NCI-H748 treated with DMSO at 0.1 percent for 48 hours (cell line): ENCODE measurements around the gene PDE1A.
A peak's percentile ranks its signal among the peaks of the same experiment; 100 is the strongest.

Experiments used
- DNase-seq: peaks from one replicate; lab custom pipeline; 2025; lab: John Stamatoyannopoulos, UW

Gene PDE1A

DNA sequence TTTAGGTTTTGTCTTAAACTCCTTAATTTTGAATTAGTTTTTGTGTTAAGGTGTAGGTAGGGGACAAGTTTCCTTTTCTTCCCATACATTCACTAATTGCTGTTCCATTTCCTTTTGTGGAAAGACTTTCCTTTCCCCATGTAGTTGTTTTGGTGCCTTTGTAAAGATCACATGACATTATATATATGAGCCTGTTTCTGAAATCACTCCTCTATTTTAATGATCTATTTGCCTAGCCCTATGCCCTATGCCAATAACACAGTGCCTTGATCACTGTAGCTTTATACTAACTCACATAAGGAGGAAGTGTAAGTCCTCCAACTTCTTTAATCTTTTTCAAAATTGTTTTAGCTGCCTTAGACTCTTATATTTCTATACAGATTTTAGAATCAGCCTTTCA is 229.3 kb downstream of the PDE1A start:
- DNase-seq, result no peak

DNA sequence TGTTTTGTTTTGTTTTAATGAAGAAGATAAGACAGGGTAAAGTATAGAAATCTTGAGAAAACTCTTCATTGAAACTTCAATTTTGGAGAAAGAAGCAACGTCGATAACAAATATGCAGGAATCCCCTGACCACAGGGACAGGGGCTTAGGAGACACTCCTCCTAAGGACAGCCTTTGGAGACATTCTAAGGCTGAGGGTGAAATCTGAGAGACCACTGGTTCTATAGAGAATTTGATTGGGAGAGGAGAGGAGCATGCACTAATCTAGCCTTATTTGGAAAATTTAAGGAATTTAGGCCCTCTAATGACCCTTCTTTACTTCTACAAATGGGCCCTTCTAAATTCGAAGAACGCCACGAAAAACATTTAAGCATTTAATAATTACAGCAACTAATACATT is 233.5 kb downstream of the PDE1A start:
- no peak for DNase-seq

DNA sequence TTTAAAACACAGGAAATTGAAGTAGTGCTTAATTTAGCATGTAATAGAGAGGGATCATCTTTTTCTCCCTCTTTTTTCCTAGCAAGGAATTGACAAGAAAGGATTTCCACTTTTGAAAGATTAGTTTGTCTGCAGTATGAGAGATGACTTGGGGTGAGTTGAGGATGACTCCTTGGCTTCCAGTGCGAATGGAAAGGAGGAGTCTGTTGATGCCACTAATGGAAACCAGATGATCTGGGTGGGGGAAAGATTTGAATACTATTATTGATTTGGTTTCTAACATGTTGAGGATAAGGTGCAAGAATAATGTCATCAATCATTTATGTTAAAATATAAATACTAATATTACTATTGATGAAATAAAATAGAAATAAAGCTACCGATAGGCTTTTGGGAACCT is 235.8 kb downstream of the PDE1A start:
- no peak for DNase-seq

DNA sequence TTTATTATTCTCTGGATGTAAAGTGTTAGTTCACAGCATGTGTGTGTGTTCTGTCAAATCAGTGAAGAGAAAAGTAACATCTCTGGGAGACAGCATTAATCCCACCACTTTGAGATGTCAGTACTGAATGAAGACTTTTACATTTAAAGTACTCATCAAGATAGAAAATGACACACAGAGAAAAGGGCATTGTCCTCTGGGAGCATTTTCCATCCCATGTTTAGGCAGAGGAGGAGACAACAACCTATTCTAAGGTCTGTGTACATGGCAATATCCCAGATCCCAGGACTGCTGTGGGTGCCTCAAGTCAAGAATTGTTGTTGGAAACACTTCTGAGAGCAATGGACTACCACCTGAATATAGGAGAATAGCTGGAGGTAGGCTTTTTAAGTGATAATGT is 239.7 kb downstream of the PDE1A start:
- DNase-seq, result peak; percentile 50

DNA sequence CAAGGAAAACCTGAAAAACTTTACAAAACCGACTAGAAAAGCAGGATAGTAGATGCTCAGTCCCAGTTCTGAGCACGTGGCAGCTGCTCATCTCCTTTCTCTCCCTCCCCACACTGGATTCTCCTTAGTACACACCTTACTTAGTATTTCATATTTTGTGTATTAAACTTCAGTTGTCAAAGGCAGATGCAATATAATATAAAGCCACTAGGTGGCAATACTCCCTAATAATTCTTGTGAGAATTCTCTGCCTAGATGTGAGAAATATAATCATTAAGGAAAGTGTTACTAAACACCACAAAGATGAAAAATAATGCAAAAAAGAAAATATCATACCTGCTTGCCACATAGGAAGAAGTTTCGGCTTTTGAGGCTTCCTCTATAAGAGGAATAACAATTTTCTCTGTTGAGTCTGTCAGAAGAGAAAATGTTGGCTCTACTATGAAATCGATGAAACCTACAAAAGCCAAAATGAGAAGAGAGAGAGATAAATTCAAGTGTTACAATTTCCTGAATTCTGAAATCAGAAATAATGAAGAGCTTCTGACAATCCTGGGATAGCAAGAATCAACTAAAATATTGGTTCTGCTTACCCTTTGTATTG is 240.6 kb downstream of the PDE1A start:
- DNase-seq, result peak; percentile 72

DNA sequence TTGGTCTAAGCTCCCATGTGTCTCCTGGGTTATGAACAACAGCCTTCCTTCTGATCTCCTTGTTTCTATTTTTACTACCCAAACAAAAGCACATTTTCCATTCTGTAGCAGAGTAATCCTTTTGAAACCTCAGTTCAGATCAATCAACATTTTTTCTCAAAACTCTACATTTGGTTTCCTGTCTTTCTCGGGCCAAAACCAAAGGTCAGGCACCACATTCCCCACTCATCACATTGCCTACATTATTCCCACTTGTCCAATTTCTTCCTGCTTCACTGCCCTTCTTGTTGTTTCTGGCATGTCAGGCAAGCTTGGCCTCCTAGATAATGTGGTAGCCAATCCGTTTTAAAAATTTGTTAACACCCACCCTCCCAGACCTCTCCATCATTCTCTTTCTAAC is 244.4 kb downstream of the PDE1A start:
- no peak for DNase-seq

DNA sequence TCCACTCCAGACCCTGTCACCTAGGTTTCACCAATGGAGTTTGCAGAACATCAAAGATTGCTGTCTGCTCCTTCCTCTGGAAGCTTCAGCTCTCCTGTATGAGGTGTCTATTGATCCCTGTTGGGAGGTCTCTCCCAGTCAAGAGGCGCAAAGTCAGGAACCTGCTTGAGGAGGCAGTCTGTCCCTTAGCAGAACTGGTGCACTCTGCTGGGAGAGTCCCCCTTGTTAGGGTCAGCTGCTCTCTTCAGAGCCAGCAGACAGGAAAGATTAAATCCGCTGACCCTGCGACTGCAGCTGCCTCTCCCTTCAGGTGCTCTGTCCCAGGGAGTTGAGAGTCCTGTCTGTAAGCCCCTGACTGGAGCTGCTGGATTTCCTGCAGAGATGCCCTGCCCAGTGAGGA is 245.5 kb downstream of the PDE1A start:
- DNase-seq, result no peak

DNA sequence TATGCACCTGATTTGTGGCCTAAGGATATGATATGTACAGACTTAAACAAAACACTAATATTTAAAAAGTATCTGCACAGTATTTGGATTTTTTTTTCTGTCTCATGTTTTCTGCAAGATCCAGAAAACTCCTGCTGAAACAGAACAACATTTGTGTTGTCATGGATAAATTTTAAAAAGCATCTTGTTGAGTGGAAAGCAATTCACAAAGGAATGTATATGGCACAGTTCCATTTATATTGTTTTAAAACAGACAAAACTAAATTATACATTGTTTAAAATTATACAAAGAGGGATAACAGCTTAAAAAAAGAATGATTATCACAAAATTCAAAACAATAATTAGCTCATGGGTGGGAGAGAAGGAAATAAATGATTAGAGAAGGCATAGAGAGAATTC is 247.7 kb downstream of the PDE1A start:
- no peak for DNase-seq

DNA sequence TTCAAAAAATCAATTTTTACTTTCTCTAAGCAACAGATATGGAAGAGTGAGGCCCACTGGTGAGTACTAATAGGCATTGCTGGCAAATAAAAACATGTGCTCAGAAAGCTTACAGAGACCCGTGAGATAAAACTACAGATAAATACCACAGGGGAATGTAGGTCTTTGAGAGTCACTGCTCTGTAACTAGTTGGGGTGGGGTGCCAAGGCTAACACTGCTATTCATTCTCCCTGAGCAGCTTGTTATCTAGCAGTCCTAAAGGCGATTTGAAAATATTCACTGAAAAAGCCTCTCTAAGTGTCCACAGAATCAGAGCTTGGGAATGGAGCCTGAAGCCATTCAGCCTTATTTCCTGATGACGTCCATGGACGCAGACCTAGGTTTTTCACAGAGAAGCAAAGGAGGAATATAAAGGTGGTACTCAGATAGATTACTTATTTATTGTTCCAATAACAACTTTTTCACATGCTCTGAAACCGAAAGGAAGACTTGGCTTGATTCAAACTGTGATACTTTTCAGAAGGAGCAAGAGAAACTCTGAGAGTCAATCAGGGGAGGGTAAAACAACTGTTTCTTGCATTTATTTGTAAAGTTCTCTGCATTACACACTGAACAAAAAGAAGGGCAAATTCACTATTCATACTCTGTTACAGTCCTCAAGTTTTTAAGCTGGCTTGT is 252.8 kb downstream of the PDE1A start:
- DNase-seq, result no peak

DNA sequence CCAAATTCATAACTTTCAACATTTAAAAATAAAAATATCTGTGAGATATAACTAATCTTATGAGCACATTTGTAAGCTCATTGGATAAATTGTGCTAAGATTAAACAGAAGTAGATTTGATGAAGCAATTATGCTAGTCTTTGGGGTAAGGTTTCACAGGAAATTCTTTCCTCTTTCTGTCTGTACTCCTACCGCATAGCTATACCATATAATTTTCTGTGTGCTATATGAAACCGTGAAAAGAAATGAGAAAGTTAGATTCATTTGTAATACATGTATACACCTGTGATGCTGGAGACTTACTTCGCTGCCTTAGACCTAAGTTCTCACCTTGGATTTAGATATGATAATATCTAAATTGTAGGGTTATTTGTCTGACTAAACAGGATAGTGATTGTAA is 256.5 kb downstream of the PDE1A start:
- no peak for DNase-seq

DNA sequence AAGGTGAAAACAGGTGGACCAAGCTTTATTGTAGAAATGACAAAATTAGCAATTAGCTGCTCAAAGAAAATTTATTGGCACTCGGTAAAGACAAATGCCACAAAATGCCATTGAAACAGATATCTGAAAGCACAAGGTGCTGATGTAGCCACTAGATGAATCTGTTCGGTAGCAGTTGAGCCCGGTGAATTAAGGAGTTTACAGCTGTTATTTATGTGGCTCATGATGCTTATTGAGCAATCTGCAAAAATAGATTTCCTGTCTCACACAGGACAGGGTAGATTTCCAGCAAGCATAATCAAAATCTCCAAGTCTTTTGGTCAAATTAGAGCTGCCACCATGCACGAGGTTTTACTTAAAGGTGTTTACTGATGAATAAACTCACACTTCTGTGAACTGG is 259.0 kb downstream of the PDE1A start:
- no peak for DNase-seq

DNA sequence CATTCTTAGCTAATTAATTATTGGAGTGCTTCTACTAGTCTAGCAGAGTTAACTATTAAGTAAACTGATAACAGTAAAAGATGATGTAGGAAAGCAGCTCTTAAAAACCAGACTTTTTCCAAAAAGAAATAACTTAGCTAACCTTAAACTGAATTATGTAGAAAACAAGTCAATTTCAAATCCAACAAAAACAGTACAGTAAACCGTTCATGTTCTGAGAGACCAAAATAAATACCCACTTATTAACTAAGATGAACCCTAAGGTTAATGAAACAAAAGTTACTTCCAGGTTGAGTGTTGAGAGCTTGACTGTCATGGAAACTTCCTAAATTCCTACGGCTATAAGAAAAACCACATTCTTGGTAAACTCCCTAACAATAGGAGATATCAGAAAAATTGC is 260.0 kb downstream of the PDE1A start:
- no peak for DNase-seq

DNA sequence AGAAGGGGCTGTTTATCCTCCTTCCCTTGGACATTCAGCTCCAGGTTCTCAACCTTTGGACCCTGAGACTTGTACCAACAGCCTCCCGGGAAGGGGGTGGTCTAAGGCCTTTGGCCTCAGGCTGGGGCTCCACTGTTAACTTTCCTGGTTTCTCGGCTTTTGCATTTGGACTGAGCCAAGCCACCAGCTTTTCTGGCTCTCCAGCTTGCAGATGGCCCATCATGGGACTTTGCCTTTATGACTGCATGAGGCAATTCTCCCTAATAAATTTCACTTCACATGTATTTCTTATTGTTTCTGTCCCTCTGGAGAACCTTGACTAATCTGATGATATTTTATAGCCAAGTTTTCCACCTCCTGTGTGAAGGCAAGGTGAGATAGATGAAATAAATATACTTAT is 260.4 kb downstream of the PDE1A start:
- no peak for DNase-seq

DNA sequence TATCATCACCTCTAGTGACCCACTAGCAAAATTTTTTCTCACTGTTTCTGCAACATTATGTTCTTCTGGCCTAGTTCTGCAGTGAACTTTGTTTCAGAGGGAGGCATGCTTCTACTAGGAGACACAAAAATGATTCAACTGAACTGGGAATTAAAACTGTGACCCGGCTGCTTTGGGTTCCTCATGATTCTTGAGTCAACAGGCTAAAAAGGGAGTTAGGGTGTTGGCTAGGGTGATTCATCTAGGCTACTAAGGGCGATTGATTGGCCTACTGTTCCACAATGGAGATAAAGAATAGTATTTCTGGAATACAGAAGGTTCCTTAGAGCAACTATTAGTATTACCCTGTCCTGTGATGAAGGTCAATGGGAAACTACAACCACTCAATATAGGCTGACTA is 261.6 kb downstream of the PDE1A start:
- DNase-seq, result no peak

DNA sequence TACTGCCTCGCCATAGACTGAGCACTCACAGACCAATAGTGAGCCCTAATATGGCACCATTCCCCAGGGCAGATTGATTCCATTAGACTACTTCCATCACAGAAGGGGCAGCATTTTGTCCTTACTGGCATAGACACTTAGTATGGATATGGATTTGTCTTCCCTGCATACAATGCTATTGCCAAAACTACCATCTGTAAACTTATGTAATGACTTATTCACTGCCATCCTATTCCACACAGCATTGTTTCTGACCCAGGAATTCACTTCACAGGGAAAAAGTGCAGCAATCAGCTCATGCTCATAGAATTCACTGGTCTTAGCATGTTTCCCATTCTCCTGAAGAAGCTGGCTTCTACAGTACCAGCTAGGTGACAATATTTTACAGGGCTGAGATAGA is 262.1 kb downstream of the PDE1A start:
- DNase-seq, result no peak

DNA sequence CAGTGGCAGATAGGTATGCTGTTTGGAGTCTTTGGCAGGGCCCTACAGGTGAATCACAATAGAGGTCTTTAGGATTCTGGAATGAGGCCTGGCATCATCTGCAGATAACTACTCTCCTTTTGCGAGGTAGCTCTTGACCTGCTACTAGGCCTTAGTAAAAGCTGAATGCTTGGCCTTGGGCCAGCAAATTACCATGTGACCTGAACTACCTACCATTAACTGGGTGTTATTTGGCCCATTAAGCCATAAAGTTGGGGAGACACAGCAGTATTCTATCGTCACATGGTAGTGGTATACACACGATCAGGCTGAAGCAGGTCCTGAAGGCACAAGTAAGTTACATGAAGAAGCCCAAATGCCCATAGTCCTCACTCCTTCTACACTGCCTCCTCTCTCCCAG is 263.0 kb downstream of the PDE1A start:
- DNase-seq, result no peak

DNA sequence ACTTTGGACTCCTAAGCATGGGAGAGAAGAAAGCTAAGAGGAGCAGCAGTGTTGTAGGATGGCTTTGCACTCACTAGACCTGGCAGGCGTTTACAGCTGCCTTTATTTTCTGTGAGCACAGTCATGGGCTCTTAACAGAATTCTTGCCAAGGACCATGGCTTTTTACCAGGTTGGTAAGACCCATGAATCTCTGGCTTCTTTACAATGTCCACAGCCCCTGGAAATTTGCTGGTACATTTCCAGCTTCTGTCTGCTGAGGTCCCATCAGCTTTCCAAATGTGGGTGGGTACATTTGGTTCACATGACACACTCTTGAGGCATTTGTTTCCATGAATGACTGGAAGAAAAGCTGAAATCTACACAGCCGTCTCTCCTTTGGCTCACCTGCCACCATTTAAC is 278.5 kb downstream of the PDE1A start:
- no peak for DNase-seq

DNA sequence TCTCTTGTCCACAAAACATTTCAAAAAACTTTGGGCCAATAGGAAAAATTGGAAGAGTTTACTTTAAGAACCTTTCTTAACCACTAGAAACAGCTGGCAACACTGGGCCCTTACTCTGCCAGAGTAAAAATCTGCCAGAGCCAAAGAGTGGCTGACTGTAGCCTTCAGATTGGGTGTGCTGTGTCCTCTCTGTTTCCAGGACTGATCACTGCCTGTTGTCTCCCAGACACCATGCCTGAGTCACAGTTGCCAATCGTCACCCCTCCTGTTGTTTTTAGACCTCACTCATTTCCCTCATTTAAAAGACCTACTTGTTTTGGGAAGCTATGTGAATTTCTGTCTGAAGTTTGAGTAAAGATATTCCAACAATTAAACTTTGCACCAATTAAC is 282.1 kb downstream of the PDE1A start:
- no peak for DNase-seq

DNA sequence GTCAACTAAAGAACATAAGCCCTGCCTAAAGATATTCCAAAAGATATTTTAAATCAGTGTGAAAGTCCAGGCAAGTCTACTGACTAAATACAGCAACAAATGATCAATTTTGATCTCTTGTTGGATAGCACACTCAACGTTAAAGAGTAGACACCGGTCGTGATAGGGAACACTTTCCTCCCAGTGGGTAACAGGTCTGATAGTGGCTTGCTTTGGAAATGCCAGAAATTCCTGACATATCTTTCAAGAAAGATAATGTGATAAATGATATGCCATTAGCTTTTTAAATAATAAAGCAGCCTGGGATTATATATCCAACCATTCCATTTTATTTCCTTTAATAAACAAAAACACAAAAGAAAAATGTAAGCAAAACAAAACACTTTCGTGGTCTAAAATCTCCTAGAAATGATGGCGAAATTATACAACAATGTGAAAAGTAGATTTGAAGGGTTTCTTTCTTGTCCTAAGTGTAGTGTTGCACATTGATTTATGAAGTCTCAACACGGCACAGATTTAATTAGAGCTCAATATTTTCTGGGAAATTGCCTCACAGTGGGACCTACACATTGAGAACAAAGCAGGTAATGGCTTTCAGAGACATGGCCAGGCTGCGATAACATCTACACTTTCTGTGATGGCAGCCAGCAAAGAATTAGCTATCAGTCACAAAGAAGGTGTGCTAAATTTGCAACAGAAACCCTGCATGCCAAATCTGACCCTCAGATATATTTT is 282.6 kb downstream of the PDE1A start:
- no peak for DNase-seq

DNA sequence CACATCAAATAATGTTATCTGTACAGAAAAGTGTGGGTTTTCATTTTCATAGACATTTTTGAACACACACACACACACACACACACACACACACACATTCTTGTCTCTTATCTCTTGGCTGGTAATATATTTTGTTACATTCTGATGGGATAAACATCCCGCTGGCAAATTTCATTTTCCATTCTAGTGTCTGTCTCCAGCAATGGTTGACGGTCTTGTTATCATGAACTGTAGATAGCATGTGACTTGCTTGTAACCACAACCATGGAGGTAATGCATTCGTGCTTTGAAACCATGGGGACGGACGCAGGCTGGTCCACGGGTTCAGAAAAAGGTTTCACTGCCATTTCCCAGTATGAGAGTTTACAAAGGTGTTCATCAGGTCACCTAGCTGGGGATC is 284.8 kb downstream of the PDE1A start:
- DNase-seq, result no peak

DNA sequence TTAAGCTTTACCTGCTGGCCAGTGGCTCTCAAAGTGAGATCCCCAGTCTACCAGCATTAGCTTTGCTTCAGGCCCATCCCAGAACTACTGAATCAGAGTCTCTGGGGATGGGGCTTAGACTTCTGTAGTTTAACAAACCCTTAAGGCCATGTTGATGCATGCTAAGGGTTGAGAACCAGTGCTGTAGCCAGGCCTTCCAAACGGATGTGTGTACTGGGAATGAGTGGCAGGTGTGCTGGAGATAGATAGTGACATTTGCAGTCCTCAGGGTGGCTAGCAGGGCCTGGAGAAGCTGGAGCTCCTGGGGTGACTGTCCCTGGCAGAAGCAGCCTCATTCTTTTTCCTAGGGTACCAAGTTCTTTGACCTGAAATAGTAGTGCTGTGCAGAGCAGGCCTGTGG is 292.6 kb downstream of the PDE1A start:
- no peak for DNase-seq

DNA sequence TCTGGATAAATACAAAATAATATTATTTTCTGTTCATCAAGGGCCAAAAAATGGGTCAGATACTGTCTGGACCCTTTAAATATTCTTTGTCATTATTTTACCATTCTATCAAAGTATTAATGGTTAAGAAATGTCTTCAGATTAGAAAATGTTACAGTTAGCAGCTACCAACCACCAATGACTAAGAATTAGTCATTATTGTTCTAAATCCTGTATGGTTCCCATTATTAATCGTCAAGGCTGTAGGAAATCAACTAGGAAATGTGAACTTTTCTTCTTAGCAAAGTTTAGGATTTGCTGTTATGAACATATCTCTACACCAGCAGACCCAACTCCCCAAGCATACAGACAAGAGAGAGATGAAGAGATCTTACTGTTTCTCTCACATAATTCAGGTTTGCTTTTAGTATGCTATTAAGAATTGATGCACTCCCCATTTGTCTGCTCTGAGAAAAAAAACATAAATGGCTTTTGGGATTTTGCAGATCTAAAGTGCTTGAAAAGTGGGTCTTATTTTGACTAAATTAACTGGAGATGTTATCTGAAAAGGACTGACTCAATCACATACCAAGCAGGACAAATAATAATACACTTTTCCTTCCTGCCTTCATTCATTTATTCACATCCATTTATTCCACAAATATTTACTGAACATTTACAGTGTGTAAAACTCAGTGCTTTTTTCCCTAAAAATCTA is 293.5 kb downstream of the PDE1A start:
- DNase-seq, result no peak

DNA sequence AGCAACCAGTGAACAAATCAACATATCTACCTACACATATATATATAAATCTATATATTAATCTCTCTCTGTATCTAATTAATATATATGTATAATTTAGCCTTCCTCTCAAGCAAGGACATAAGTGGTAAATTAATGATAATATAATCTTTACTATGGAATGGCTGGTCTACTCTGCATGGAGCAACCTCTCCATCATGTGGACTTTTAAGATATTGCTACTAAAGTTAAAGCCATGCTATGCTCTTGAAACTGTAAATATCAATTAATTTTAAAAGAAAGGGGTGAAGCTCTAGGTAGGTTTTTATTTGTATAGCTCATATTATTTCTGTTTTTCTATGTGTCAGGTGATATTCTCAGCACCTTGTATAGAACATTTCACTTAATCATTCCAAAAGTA is 294.2 kb downstream of the PDE1A start:
- DNase-seq, result peak; percentile 71
